NCI-H446 (cell line): ENCODE measurements around the gene MYO3B.
"Not testable (repeated sequence)": the region's sequence is repeated elsewhere in the genome, so short reads cannot be mapped to it uniquely, and the experiment has no call there.

ENCODE experiments used
- DNase-seq, 2 experiments: peaks; one replicate each; lab custom pipeline; 2025; lab: John Stamatoyannopoulos, UW

MYO3B gene

DNA sequence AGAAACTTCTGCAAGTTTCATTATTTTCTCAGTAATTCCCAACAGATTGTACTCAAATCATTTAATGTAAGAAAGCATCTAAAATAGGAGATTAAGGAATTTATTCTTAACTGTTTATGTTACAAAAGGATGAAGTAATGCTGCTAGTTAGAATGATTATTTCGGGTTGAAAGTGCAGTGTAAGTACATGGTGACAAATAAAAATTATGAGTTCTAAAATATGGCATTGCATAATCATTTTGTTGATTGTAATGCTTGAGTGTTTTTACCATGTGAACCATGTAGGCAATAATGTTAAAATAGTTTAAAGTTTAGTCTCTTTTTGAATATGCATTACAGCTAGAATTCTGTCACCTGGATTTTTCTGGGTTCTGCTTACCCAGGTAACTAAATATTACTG is 388.2 kb downstream of the MYO3B start:
- DNase-seq, result no peak

DNA sequence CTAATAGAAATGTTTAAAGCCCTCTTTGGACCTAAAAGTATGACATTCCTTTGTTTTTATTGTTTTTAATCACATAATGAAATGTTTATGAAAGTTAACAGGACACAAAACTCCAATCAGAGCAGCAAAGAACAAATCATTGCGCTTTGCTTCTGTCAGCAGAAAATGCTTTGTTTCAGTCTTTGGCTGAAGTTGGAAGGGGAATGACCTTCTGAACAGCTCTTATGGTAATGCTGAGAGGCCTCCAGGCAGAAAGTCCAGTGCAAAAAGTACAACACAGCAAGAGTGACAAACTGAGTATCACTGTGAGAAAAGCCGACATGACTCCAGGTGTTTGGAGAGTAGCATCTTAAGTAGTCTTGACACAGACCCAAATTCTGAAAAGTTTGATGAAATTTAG is 389.5 kb downstream of the MYO3B start:
- no peak for DNase-seq

DNA sequence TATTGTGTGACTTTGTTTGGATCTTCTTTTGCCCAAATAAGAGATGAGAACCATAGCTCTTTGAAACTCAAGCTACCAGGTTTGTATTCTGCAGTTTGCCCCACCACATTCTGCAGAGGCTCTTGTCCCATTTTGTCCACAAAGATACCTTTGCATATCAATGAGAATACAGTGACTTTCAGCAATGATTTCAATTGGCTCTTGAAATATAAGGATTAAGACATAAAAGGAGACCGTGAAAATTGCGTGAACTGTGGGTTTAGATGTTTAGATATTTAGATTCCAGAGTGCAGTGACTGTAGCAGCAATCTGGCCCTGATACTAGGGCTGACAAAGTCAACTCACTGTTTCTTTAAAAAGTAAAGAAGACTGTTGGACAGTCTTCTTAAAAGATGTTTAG is 390.6 kb downstream of the MYO3B start:
- no peak for DNase-seq

DNA sequence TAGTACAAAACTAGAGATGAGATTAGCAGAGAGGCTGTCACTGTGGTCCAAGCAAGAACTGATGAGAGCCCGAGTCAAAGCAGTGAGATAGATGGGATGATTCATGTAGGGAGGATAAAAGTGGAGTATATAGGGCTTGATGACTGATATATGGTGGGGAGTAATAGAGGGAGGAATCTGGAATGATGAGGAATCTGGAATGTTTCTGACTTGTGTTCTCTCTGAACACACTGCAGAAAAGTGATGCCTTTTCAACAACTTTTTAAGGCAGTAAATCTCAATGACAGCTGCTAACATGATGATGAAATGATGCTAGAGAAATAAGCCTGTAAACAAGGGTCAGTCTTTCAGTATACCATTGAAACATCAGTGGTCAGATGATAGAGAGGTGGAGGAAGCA is 393.7 kb downstream of the MYO3B start:
- no peak for DNase-seq

DNA sequence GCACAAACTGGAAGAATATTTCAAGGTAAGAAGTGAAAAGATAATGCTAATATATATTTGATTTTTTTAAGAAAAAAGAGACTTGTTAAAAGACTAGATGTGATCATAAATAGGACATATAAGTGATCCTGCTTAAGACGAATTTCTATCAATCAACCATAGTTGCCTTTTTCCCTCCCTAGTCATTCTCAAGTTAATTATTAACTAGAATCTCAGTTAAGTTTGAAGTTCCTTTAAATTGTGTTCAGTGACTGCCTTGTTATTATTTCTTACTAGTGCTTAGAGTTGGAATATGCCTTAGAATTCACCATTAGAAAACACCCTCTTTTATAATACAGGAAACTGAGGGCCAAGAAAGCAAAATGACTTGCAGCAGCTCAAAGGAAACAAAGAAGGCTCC is 395.7 kb downstream of the MYO3B start:
- DNase-seq, result no peak

DNA sequence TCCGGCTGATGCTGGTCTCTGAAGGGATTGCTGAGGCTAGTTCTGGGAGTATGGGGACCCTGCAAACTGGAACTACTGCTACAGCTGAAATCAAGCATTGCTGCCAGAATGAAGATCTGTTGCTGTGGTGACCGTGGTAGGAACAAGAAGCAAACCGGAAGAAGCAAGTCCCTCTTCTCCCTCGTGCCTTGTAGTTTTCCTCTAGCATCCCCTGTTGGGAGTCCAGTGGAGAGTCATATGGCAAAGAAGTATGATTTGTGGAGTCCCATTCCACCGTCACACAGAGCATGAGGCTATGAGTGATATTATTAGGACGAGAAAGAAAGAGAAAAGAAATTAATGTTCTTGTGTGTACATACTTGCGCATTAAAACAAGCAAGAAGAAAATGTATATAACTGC is 398.3 kb downstream of the MYO3B start:
- no peak for DNase-seq

DNA sequence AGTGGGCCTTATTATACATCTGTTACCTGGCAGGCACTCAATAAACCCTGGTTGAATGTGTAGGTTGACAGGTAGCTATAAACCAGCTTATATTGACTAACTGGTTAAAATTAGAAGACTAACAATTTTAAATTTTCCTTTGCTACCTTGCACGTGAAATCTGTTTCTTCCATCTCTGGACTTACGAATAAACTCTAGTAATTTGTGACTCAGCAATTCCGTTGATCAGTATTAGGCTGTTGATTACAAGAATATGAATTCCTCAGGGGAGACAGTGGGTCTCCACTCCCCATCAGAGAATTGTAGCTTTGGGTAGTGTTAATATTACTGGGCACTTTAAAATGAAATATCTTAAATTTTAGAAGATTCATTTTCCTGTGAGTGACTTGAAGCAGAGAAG is 399.4 kb downstream of the MYO3B start:
- no peak for DNase-seq

DNA sequence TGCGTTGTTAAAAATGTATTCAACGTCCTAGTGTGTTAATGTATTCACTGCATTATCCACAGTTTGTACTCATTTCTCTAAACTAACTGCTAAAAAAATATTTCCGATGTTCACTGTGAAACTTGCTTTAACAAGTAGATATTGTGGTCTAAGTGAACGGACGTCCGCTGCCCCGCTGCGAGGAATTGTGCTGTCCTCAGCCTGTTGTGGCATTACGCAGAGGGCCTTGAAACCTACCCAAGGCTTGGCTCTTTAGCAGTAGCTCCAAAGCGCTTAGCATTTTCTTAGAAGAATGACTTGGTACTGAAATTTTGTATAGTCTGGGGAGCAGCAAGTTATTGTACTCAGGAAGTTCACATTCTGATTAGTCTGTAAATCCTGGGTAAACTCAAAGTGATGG is 400.7 kb downstream of the MYO3B start:
- no peak for DNase-seq

DNA sequence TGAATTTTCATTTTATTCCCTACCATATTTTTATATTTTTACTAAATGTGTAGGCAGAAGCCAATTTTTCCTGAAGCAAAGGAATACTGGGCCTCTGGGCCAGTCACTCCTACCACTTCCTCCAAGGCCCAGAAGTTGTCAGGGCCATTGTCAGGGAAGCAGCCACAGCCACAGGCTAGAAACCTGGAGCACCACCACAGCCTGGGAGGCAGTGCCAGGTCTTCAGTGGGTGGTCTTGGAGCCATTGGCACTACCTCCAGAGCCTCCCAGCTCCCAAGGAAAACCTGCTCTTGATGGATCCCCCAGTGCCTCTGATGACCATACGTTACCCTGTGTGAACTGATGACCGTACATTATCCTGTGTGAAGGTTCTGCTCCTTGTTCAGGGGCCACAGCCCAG is 401.6 kb downstream of the MYO3B start:
- DNase-seq, result no peak

DNA sequence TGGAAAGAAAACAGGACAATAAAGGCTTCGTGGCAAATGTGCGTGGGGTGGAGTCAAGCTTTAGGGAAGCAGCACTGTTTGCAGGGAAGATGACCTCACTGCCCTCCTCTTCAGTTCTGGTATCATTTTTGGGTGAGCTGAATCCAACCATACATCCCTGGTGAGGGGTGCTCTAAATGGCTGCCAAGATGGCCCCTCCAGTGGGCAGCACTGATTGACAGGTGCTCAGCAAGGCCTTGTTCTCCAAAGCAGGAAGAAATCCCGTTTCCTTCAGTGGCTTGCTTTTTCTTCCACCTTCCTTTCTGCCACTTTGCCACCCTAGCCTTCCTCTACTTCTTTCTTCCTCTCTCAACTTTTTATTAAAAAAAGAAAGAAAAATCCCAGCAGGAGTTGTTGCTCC is 404.4 kb downstream of the MYO3B start:
- DNase-seq, result no peak

DNA sequence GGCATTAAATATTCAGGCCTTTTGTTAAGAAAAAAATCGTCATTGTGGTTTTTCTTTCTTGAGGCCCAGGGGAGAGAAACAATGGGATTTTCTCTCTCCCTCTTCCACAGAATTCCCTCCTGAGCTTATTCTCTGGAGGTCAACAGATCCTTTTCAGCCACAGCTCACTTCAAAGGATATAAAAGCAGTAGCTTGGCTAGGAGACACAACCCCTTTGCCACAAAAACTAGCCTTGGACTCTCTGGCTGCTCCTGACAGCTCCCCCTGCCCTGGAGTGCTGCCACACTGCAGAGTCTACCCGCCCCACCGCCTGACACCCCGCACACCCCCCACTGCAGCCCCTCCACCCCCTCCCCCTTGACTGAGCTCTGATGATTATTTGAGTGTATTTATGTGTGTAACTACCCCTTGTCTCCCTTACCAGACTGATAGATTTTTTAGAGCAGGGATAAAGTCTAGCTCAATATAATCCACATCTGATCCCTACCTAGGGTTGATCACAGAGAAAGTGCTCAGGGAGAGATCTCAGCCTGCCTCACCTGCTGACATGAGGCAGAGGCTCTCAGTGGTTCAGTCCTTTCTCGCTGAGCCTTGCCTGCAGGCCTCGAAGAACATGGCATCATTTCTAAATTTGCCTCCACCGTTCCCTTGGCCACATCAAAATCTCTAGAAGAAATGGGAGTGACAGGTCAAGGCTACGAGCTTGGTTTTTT is 405.0 kb downstream of the MYO3B start:
- DNase-seq, result no peak

DNA sequence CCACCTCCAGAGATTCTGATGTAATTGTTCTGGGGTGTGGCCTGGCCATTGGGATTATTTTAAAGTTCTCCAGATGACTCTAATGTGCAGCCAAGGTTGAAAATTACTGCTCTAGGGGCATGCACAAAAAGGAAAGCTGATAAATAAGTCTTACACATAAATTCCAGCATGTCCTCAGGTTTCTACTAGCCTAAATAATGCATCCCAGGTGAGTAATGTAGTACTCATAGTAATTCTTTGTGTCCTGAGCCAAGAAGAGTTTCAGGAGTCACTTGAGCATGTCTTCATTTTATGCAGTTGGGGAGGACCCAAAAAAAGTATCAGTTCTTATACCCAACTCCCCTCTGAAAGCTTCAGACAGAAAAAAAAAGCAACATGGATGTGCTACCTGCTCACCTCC is 407.1 kb downstream of the MYO3B start:
- DNase-seq, result no peak

DNA sequence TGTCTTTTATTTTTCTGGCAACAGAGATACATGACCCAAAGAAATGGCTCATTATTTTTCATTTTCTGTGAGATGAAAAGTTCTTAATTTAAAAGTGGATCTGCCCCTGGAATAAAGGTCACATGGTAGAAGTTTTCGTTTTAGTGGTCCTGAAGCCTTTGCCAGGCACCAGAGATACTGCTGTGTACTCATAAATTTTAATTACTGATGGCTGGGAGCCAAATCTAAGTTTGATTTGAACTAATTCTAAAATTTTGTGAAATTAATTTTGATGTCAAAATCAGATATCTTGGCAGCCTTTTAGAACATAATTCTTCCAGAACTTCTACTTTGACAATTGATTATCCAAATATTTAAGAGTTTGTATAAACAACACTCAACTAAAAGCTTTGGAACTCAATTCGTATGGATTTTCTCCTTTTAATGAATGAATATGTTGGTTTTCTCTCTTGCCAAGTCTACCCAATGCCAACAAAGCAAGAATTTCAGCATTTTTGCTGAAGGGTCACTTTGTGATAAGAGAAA is 408.7 kb downstream of the MYO3B start:
- DNase-seq, result peak in 1 of 2 experiments; percentile 19

DNA sequence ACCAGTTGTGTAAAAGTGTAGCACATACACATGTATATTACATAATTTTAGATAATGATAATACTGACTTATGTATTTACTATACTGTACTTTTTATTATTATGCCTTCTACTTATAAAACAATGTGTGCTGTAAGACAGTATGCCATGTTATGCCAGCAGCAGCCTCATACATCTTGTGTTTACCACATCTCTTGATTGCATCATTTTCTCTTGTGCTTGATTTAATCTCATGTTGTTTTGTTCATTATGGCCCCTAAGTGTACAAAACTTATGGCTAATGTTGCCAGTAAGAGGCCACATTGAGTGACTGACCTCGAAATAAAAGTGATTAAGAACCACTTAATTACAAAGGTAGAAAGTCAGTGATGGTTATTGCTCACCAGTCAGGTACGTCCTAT is 409.2 kb downstream of the MYO3B start:
- DNase-seq, result no peak

DNA sequence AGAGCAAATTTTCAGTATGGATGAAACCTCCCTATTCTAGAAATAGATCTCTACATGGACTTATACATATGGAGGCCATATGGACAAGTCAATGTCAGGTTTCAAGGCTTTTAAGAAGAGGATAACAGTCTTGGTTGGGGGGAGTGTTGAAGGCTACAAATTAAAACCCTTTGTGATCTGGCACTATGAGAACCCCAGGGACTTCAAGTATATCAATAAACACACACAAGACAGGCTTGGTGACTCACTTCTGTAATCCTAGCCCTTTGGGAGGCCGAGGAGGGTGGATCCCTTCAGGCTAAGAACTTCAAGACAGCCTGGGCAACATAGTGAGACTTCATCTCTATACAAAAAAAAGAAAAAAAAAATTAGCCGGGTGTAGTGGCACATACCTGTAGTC is 410.0 kb downstream of the MYO3B start:
- DNase-seq, result no peak

DNA sequence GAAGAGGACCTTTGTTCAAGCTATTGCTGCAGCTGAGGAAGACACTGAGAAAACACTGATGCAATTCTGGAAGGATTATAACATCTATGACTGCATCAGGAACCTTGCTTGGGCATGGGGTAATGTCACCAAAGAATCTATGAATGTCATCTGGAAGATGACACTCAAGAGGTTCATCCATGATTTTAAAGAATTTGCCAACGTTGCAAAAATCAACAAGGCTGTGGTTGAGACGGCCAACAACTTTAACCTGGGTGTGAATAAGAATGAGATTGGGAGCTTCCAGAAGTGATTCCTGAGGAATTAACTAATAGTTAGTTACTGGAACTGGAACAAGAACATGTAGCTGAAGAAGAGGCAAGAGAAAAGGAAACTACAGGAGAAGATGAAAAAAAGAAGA is 410.8 kb downstream of the MYO3B start:
- DNase-seq, result no peak

DNA sequence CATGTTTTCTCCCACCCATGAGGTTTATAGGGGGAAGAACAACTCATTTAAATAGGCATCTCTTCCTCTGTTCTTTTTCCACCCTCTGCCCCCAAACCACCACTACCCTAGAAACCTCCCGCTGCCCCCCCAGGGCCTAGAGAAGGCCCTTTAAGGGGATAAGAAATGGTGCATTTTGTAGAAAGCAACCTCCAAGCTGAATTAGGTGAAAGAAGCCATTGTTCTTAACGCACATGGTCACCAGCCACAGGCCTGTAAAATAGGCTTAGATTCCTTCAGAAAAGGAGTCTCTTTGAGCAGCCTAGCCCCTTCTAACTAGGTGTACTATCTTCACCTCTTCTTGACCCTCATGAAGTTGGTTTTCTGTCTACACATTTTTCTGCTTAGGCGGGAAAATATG is 418.6 kb downstream of the MYO3B start:
- no peak for DNase-seq

DNA sequence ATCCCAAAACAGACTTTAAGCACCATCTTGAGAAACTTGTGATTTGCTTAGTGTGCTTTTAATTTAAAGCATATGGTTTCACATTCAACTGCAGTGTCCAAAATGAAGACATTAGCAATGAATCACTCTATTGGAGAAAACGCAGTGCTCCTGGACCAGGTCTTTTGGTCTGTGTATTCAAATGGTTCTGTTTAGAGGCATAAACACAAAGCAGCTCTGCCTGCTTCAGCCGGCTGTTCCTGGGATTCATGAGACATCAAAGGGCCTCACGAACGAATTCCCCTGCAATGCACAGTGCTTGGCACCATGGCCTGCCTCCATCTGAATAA is 420.1 kb downstream of the MYO3B start:
- DNase-seq, result no peak

DNA sequence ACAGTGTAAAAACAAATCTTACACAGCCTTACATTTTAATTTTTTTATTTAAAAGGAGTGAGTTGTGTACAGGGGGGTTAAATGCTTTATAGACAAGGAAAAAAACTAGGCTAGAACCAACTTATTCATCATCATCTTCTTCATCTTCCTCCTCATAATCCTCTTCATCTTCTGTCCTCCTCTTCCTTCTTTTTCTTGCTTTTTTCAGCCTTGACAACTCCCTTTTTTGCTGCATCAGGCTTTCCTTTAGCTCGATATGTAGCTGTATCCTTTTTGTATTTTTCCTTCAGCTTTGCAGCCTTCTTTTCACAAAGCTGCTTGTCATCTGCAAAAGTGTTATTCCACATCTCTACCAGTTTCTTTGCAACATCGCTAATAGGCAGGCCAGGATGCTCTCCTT is 423.5 kb downstream of the MYO3B start:
- DNase-seq, result no peak

DNA sequence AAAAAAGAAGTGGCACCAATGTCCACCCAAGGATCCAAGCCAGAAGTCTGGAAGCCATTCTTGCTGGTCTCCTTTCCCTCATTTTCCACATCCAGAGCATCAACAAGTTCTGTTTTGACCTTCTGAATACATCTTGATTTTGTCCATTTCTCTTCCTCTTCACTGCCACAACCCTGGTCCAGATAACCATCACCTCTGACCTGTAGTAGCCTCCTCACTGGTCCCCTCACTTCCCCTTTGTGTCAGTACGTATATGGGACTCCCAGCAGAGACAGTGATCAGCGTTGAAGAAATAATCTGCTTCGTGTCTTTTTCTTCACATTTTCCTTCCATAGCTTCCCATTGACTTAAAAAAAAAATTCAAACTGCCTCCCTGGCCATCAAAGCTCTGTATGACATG is 427.9 kb downstream of the MYO3B start:
- no peak for DNase-seq

DNA sequence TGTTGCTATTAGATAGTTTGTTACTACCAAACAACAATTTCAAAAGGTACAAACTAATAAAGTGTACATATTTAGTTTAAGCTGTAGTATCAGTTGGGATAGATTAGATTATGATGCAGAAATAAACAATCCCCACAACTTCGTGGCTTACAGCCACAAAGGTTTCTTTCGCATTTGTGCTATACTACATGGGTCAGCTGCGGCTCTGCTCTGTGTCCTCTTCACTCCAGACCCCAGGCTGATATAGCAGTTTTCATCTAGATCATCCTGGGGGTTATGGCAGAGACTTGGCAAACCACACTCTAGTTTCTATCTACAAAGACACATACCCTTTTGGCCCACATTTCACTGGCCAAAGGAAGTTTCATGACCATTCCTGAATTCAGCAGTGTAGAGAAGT is 429.2 kb downstream of the MYO3B start:
- DNase-seq, result no peak

DNA sequence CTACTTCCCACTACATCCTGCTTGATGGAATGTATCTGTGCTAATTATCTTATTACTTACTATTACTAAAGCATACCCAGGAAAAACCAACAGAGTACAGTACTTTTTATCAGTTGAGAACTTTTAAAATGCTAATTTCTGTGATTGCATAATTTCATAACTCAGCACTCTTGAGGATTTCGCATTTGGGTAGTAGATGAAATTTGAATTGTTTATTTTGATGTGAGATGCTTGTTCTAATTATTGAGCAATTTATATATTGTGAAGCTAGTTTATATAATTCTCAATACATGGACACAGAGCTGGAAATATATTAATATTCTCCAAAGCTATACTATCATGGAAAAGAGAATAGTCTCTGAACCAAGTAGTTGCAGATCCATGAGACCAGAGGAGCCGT is 432.7 kb downstream of the MYO3B start:
- no peak for DNase-seq

DNA sequence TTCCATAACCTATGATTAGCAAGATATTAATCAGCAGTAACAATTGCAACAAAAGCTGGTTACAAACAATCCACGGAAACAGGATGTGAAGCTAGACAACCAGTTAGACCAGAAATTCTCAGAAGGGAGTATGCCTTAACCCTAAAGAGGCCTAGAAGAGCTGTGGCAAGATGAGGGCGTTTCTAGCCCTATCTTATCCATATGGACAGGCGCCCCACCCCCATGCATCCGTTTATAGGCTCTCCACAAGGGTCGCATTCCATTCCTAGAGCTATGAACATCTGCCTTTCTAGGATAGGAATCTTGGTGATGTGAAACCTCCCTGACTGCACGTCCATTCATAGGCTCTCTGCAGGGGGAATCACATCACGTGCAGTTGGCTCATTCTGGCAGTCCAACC is 441.0 kb downstream of the MYO3B start:
- DNase-seq, result not testable (repeated sequence)

DNA sequence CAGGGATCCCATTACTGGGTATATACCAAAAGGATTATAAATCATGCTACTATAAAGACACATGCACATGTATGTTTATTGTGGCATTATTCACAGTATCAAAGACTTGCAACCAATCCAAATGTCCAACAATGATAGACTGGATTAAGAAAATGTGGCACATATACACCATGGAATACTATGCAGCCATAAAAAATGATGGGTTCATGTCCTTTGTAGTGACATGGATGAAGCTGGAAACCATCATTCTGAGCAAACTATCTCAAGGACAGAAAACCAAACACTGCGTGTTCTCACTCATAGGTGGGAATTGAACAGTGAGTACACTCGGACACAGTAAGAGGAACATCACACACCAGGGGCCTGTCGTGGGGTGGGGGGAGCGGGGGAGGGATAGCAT is 457.1 kb downstream of the MYO3B start:
- DNase-seq, result not testable (repeated sequence)

DNA sequence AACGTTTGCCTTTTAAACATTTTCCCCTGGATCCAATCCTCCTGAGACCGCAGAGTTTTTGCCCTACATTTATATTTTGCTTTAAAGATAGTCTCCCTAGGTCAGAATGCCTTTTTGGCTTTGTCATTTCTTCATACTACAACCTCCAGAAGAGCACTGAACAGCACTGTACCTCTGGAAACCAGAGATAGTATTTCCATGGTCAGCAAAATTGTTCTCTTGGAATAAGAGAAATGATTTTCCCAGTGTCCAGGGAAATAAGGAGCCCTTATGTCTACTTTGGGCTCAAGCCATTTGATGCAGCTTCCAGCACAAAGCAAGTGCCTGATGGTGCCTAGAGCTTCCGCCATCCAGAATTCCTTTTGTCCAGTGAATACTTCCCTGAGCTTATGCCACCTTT is 461.7 kb downstream of the MYO3B start:
- DNase-seq, result no peak
